Muscle of leg (tissue), 11 donors: ENCODE measurements around the gene SUPT6H. TPM values are rescaled to one million over a fixed set of nuclear protein-coding genes. Genes with fewer than 3 reads are reported as not detected.
A peak's percentile ranks its signal among the peaks of the same experiment; 100 is the strongest.

Source experiments
- DNase-seq: peaks from one replicate; pipeline ENCODE4 v3.0.0; 2013
- H3K27ac ChIP-seq: one replicate; pipeline ENCODE4 v1.5.1; 2013; ENCODE audit warnings: mild to moderate bottlenecking, low read length, control low read depth
- H3K27me3 ChIP-seq: one replicate; pipeline ENCODE4 v1.6.1; 2013; ENCODE audit warnings: low read length; ENCODE audit not compliant: control insufficient read depth, insufficient read depth
- H3K36me3 ChIP-seq: one replicate; pipeline ENCODE4 v1.6.1; 2013; ENCODE audit warnings: low read length; ENCODE audit not compliant: control insufficient read depth, insufficient read depth
- H3K4me1 ChIP-seq: one replicate; pipeline ENCODE4 v1.6.1; 2013; ENCODE audit warnings: low read length; ENCODE audit not compliant: control insufficient read depth, insufficient read depth
- H3K4me3 ChIP-seq: one replicate; pipeline ENCODE4 v1.5.1; 2013; ENCODE audit warnings: low read length, control low read depth
- H3K9me3 ChIP-seq: replicated peaks from 2 replicates; pipeline ENCODE4 v1.6.1; 2013; ENCODE audit warnings: low read depth, low read length; ENCODE audit not compliant: control insufficient read depth
- WGBS: methylation state at CpG from one replicate; pipeline ENCODE4 v1.1.5; 2013; ENCODE audit warnings: missing lambda C conversion rate; ENCODE audit not compliant: insufficient coverage; 5-methylcytosine and 5-hydroxymethylcytosine counted together
- polyA plus RNA-seq, 8 donors: library from polyadenylated mRNA; unstranded; fragments of 120-200 nt; gene quantifications; one replicate each; pipeline versions ENCODE4 v1.2.1 to v1.2.3, GENCODE V29; 2013; ENCODE audit warnings: inconsistent platforms in 1 of 8, low replicate concordance in 1 of 8; ENCODE audit not compliant: insufficient read length in 8 of 8, insufficient read depth in 1 of 8
- total RNA-seq: library from RNA; stranded (reverse); fragments of 120-200 nt; gene quantifications from one replicate; pipeline ENCODE4 v1.2.4, GENCODE V29; 2013

Gene SUPT6H
- total and polyA plus RNA-seq, 9 donors = 28.1 to 53.3 (median 43.5) TPM

GRCh38 chr17:28622186-28622585 is 39.8 kb upstream of the SUPT6H start:
- H3K27me3 ChIP-seq = no peaks in the 10 kb centered on the region
- H3K9me3 ChIP-seq = no peaks in the 10 kb centered on the region
- no peaks in the 10 kb centered on the region for H3K4me1 ChIP-seq
- no CpG with 5 or more reads among the region's 3 CpGs for WGBS
- no peak overlapping the region for H3K4me3 ChIP-seq
- peaks cover 80% of the 10 kb centered on the region for H3K36me3 ChIP-seq
- no peak for DNase-seq
- no peak overlapping the region for H3K27ac ChIP-seq

GRCh38 chr17:28623696-28624095 is 38.3 kb upstream of the SUPT6H start:
- no peak for DNase-seq
- 100% methylated on average over 2 of the region's 4 CpGs for WGBS
- no peak overlapping the region for H3K27ac ChIP-seq
- H3K9me3 ChIP-seq = no peaks in the 10 kb centered on the region
- peaks cover 76% of the 10 kb centered on the region for H3K36me3 ChIP-seq
- H3K27me3 ChIP-seq = no peaks in the 10 kb centered on the region
- H3K4me3 ChIP-seq = no peak overlapping the region
- H3K4me1 ChIP-seq = no peaks in the 10 kb centered on the region

DNA sequence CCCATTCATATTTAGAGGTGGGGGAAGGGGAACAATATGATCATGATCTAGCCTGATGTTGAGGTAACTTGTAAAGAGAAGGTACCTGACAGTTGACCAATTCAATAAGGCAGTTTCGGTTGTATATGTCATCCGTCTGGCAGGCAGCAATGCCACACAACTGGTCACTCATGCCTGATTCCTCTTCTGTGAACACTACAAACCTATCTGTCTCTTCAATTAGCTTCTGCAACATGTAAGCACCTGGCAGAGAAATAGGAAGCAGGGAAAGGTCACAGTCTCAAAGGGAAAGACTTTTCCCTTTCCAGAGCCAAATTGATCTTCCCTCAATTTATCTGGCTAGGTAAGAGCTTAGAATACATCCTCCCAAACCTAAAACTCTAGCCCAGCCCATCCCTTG is 37.9 kb upstream of the SUPT6H start:
- Histone ChIP-seq H3K9me3 (no peaks in the 10 kb centered on the region), H3K36me3 (peaks cover 73% of the 10 kb centered on the region), H3K4me3 (no peak overlapping the region), H3K4me1 (no peaks in the 10 kb centered on the region), H3K27me3 (no peaks in the 10 kb centered on the region), H3K27ac (no peak overlapping the region)
- DNase-seq = no peak
- no CpG with 5 or more reads among the region's 2 CpGs for WGBS

GRCh38 chr17:28626818-28627217 is 35.2 kb upstream of the SUPT6H start:
- no peaks in the 10 kb centered on the region for H3K9me3 ChIP-seq
- WGBS = 98% methylated on average over 4 of the region's 4 CpGs
- no peak for DNase-seq
- no peaks in the 10 kb centered on the region for H3K27me3 ChIP-seq
- no peak overlapping the region for H3K4me3 ChIP-seq
- no peaks in the 10 kb centered on the region for H3K4me1 ChIP-seq
- H3K27ac ChIP-seq = no peak overlapping the region
- peaks cover 66% of the 10 kb centered on the region for H3K36me3 ChIP-seq

DNA sequence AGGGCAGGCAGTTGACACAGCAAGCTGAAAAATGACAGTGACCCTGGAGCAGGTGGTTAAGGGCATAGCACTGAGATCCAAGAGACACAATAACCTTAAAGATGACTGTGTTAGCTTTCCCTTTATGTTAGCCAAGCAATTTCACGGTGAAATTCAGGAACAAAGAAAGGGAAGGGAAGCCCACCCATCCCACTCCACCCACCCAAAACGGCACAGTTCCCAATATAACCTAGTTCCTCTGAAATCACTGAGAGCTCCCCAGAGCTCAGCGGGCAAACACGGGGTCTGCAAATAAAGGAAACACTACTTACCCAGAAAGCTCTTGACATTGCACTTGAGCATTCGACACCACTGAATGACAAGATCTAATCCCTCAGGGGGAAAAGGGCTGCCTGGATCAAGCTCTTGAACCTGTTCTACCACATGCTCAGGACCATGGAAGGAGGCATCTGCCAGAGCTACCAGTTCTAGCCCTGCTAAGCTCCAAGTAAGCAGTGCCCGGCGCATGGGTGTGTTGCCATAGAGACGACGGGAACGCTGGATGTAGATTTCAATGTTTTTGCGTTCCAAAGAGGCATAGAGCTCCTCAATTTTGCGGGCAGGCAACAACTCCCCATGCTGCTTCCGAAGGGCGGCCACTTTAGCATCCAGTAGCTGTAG is 27.7 kb upstream of the SUPT6H start:
- Histone ChIP-seq H3K27me3 (no peaks in the 10 kb centered on the region), H3K4me1 (no peaks in the 10 kb centered on the region), H3K36me3 (peaks cover 81% of the 10 kb centered on the region), H3K9me3 (no peaks in the 10 kb centered on the region), H3K4me3 (no peak overlapping the region), H3K27ac (no peak overlapping the region)
- DNase-seq = no peak
- WGBS = 86% methylated on average over 9 of the region's 14 CpGs

DNA sequence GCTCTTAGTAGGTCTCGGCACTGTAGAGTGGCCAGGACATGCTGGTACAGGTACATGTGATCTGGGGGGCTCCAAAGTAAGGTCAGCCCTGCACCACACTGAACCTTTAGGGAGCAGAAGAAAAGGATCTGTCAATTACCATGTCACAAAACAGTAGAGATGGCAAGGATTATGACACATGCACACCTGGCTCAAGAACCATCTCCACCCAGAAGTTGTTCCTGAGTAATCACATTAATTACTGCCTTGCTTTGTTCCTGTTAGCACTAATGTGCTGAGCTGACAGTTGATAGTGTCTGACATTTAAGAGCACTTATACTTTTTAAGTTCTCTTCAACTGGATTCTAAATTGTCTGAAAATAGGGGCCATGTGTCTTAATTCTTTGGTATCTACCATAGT is 26.5 kb upstream of the SUPT6H start:
- Histone ChIP-seq H3K9me3 (no peaks in the 10 kb centered on the region), H3K27ac (no peak overlapping the region), H3K4me1 (no peaks in the 10 kb centered on the region), H3K36me3 (peaks cover 87% of the 10 kb centered on the region), H3K4me3 (no peak overlapping the region), H3K27me3 (no peaks in the 10 kb centered on the region)
- DNase-seq = no peak
- WGBS = no CpG with 5 or more reads among the region's 1 CpG

- peaks cover 61% of the 10 kb centered on the region for H3K36me3 ChIP-seq
- no CpG with 5 or more reads among the region's 2 CpGs for WGBS
- H3K9me3 ChIP-seq = no peaks in the 10 kb centered on the region
- no peak for DNase-seq
- no peaks in the 10 kb centered on the region for H3K27me3 ChIP-seq
- peaks cover 27% of the 10 kb centered on the region for H3K4me1 ChIP-seq
- no peak overlapping the region for H3K27ac ChIP-seq
- no peak overlapping the region for H3K4me3 ChIP-seq
Observed at GRCh38 chr17:28641579-28641978, 20.4 kb upstream of the SUPT6H start.

DNA sequence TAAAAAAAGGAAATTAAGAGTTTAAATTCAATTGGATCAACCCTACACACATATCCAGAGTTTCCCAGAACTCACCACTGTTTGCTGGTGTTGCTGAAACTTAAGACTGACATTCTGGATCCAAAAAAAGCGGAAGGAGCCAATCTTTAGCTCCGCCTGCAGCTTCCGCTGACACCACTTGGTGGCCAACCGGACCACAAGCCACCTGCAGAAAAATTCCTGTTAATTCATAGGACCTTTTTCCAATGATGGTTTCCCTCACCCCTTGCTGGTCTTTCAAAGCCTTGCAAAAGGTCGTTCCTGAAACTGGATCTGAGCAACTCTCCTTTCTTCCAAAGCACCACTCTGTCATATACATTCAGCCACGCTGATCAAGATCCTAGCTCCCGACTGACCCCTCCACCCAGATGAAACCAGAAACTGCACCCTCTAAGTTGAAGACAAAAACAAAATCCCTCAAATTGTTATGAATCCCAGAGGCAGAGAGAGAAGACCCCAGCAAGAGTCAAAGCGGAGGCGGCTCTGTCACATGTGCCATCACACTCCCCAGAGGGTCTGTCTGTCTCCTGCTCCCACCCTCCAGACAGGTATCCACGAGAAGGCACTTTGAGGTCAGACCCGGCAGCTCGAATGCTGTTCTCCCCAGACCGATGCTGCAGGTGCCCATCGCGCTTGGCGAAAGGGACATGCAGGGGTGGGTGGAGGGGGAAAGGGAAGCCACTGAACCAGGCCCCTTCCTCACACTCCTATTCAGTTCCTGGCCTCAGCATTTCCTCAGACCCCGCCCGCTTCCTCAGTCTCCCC is 17.8 kb upstream of the SUPT6H start:
- DNase-seq = peak; percentile 63
- H3K27ac ChIP-seq = peak overlapping the region; percentile 69
- peak overlapping the region; percentile 87 for H3K4me3 ChIP-seq
- WGBS = 1% methylated on average over 11 of the region's 18 CpGs
- no peaks in the 10 kb centered on the region for H3K9me3 ChIP-seq
- H3K36me3 ChIP-seq = peaks cover 51% of the 10 kb centered on the region
- peaks cover 28% of the 10 kb centered on the region for H3K4me1 ChIP-seq
- no peaks in the 10 kb centered on the region for H3K27me3 ChIP-seq

GRCh38 chr17:28644787-28645575 is 17.0 kb upstream of the SUPT6H start, which contains the start of gene BLTP2:
Gene BLTP2, minus strand, starts transcription at chr17:28645158. Its CDS starts 102 bp downstream, at chr17:28645056.
- peaks cover 44% of the 10 kb centered on the region for H3K36me3 ChIP-seq
- under 1% methylated on average over 85 of the region's 89 CpGs for WGBS
- peak within 1 kb of the TSS; percentile 87 for H3K4me3 ChIP-seq
- H3K27me3 ChIP-seq = no peaks in the 10 kb centered on the region
- no peaks in the 10 kb centered on the region for H3K9me3 ChIP-seq
- peak within 1 kb of the TSS; percentile 98 for H3K27ac ChIP-seq
- DNase-seq = peak; percentile 99
- peaks cover 28% of the 10 kb centered on the region for H3K4me1 ChIP-seq

GRCh38 chr17:28645576-28645939 is 16.4 kb upstream of the SUPT6H start:
- DNase-seq = no peak
- Histone ChIP-seq H3K9me3 (no peaks in the 10 kb centered on the region), H3K4me1 (peaks cover 28% of the 10 kb centered on the region), H3K36me3 (peaks cover 39% of the 10 kb centered on the region), H3K4me3 (peak overlapping the region; percentile 83), H3K27ac (peak overlapping the region; percentile 98), H3K27me3 (no peaks in the 10 kb centered on the region)
- 24% methylated on average over 3 of the region's 8 CpGs for WGBS
